H7 (cell line): Measurements from ENCODE around the gene PTPRN2. TPM values are rescaled to one million over a fixed set of nuclear protein-coding genes. Genes with fewer than 3 reads are reported as not detected.

Source experiments
- DNase-seq: peaks from one replicate; pipeline ENCODE4 v3.0.0; 2012
- H3K27me3 ChIP-seq: 2 replicates; pipeline ENCODE4 v1.6.0; 2011; ENCODE audit warnings: mild to moderate bottlenecking, low read length; ENCODE audit not compliant: control insufficient read depth, insufficient read depth
- H3K36me3 ChIP-seq: replicated peaks from 2 replicates; pipeline ENCODE4 v1.5.1; 2011; ENCODE audit warnings: low read length; ENCODE audit not compliant: control insufficient read depth, insufficient read depth
- H3K4me3 ChIP-seq: 2 replicates; pipeline ENCODE4 v1.5.1; 2011; ENCODE audit warnings: low read depth, mild to moderate bottlenecking, control low read depth, low read length, moderate library complexity; ENCODE audit not compliant: insufficient read depth
- total RNA-seq: library from RNA; depleted of rRNA; stranded (reverse); fragments of >200 nt; shearing (Covaris generic); gene quantifications from 2 replicates; pipeline ENCODE4 v1.2.3, GENCODE V29; 2014

The PTPRN2 gene
- total RNA-seq, 1 experiment from 2014 or later: 0.80 TPM

GRCh38 chr7:157607218-157607617 lies 980.4 kb downstream of the PTPRN2 start:
- DNase-seq: no peak
- H3K27me3 ChIP-seq: no peaks in the 10 kb centered on the region; the same call in 1 of the 2 replicates
- H3K36me3 ChIP-seq: no peaks in the 10 kb centered on the region
- no peak overlapping the region for H3K4me3 ChIP-seq

DNA sequence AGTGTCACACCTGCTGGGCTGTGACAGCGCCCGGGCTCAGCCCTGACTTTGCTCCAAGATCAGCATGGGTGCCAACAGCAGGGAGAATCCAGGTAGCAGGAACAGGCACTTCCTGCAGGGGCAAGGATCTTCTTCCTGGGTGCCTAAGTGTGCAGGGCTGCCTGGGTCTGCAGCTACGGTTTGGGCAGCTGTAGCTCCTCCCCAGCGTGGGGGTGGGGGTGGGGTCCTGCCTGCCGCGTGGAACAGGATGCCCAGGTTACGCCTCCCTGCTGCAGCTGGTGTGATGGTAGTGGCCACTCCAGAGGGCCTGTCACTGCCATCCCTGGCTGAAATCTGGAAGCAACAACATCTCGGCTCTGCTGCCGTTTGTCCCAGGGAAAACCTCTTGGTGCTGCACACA lies 981.5 kb downstream of the PTPRN2 start:
- no peaks in the 10 kb centered on the region for H3K36me3 ChIP-seq
- peaks cover 3% of the 10 kb centered on the region; the same call in 1 of the 2 replicates for H3K27me3 ChIP-seq
- no peak overlapping the region for H3K4me3 ChIP-seq
- DNase-seq: peak; percentile 62

DNA sequence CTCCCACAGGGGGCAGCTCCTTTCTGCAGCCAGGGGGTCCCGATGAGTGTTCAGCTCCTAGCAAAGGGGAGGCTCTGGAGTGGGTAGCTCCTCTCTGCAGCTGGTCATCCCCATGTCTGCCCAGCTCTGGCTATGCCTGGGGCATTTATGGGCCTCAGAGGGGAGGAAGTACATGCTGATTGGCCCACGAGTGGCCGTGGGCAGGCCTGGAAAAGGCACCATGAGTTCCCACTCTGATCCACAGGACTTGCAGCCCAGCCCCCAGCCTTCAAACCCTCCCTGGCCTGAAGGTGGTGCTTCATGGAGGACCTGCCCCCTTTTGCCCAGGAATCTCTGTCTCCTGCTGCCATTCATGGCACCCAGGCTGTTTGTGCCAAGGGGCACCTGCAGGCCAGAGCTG lies 982.0 kb downstream of the PTPRN2 start:
- no peaks in the 10 kb centered on the region for H3K36me3 ChIP-seq
- no peak for DNase-seq
- H3K4me3 ChIP-seq: no peak overlapping the region
- H3K27me3 ChIP-seq: peaks cover 3% of the 10 kb centered on the region; the same call in 1 of the 2 replicates

DNA sequence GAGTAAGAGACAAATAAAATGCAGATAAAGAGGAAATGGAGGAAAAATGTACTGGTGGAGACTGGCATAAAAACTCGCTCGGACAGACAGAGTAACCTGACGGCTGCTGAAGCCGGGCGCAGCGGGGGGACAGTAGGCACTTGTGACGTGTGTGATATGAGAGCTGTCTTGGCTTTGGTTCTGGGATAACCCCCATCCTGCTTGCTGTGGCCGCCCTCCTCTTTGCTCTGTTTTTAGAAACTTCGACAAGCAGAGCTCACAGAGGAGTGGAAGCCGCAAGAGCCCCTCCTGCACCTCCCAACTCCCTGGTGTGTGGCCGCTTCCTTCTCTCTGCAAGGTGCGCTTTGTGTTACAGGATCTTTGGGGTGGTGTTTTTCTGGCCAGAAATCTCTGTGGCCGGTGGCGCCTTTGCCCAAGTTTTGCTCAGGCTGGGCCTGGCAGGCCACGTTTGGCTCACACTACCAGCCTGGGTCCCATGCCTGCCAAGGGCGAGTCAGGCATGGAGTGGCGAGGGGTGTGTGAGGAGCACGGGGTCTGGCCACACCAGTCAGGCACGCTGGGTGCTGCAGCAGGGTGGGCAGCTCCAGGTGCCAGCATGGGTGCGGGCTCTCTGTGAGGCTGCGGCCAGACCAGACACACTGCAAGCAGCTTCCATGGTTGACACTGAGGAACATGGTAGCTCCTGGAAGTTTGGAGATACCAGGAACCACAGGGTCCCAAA lies 982.8 kb downstream of the PTPRN2 start:
- Histone ChIP-seq H3K4me3 (no peak overlapping the region), H3K27me3 (peaks cover 3% of the 10 kb centered on the region; the same call in 1 of the 2 replicates), H3K36me3 (no peaks in the 10 kb centered on the region)
- DNase-seq: no peak

DNA sequence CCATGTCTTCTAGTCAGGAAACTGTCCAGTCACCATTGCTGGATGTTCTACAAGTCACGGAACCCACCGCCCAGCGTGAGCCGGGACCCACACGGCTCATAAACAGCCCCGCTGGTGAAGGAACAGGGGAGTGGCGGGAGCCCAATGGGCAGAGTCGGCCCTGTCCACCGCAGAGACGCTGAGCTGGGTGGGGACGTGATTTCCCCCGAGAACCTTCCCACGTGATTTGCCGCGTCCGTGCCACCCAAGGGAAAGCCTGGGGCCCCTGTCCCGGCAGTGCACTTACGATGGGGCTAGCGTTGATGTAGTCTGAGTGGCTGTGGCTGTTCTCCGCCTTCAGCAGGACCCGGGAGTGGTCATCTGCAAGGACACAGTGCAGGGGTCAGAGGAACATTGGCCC lies 983.9 kb downstream of the PTPRN2 start:
- DNase-seq: no peak
- no peaks in the 10 kb centered on the region for H3K36me3 ChIP-seq
- H3K4me3 ChIP-seq: no peak overlapping the region
- peaks cover 3% of the 10 kb centered on the region; the same call in 1 of the 2 replicates for H3K27me3 ChIP-seq

- no peaks in the 10 kb centered on the region for H3K36me3 ChIP-seq
- no peak overlapping the region for H3K4me3 ChIP-seq
- peaks cover 4% of the 10 kb centered on the region; the same call in 1 of the 2 replicates for H3K27me3 ChIP-seq
- no peak for DNase-seq
Measured at GRCh38 chr7:157603005-157603404, 984.6 kb downstream of the PTPRN2 start.

- Histone ChIP-seq H3K4me3 (no peak overlapping the region), H3K27me3 (peaks cover 6% of the 10 kb centered on the region), H3K36me3 (no peaks in the 10 kb centered on the region)
- DNase-seq: no peak
Measured at GRCh38 chr7:157602581-157602980, 985.0 kb downstream of the PTPRN2 start.

- Histone ChIP-seq H3K36me3 (no peaks in the 10 kb centered on the region), H3K4me3 (no peak overlapping the region), H3K27me3 (peaks cover 8% of the 10 kb centered on the region)
- DNase-seq: no peak
Measured at GRCh38 chr7:157602156-157602555, 985.5 kb downstream of the PTPRN2 start.

GRCh38 chr7:157601530-157601929 lies 986.1 kb downstream of the PTPRN2 start:
- Histone ChIP-seq H3K36me3 (no peaks in the 10 kb centered on the region), H3K4me3 (no peak overlapping the region), H3K27me3 (peaks cover 13% of the 10 kb centered on the region)
- no peak for DNase-seq

DNA sequence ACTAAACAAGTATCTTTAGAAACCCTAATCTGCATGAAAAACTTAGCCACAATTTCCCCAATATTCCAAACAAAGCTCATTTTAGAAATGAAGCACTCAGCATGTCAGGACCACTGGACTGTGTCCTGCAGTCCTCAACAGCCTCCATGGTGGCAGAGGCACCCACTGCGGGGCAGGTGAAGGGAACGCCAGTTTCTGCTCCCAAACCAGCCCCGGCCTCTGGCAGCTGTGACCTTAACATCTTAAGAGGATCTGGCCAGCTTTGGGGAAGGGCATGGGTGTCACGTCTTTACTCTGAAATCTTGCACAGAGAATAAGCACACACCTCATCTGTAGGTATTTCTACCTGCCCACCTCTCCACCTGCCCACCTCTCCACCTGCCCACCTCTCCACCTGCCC lies 988.1 kb downstream of the PTPRN2 start:
- DNase-seq: no peak
- Histone ChIP-seq H3K36me3 (no peaks in the 10 kb centered on the region), H3K4me3 (no peak overlapping the region), H3K27me3 (peaks cover 26% of the 10 kb centered on the region)

GRCh38 chr7:157597562-157597961 lies 990.1 kb downstream of the PTPRN2 start:
- H3K27me3 ChIP-seq: peaks cover 40% of the 10 kb centered on the region
- H3K36me3 ChIP-seq: no peaks in the 10 kb centered on the region
- no peak for DNase-seq
- H3K4me3 ChIP-seq: no peak overlapping the region

- Histone ChIP-seq H3K4me3 (no peak overlapping the region), H3K36me3 (no peaks in the 10 kb centered on the region), H3K27me3 (peaks cover 43% of the 10 kb centered on the region)
- DNase-seq: no peak
Measured at GRCh38 chr7:157596881-157597280, 990.7 kb downstream of the PTPRN2 start.

DNA sequence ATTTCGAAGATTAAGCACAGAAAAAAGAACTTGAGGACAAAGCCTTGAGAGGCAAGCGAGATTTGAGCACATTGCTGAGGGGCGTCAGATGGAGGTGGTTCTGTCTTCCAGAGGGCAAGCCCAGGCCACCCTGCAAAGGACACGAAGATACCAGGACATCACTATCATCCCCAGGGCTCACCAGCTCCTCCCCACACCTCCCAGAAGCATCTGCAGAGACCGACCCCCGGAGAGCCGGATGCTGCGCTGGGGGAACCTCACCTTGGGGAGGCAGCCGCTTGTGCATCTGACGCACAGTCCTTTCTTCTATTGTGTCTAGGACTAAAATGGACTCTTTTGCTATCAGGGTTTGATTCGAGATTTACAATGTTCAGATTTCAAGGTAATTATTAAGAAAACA lies 991.2 kb downstream of the PTPRN2 start:
- H3K4me3 ChIP-seq: no peak overlapping the region
- H3K36me3 ChIP-seq: no peaks in the 10 kb centered on the region
- no peak for DNase-seq
- peaks cover 46% of the 10 kb centered on the region for H3K27me3 ChIP-seq

DNA sequence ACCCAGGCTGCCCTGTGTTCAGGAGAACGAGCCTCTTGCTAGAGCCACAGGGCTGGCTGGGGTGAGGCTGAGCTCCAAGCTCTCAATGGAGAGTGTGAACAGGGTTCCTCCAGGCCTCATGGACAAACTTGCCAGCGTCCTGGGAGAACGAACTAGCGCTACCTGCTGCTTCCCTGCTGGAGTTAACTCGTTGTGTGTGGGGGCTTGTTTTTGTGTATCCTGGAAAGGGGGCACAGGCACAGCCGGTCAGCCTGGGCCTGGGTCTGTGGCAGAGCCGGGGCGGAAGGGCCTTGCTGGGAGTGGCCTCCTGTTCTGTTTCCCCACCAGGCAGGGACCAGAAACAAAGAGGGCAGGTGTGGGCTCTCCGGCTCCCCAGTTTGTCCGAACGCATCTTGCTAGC lies 991.6 kb downstream of the PTPRN2 start:
- no peak for DNase-seq
- H3K4me3 ChIP-seq: no peak overlapping the region
- no peaks in the 10 kb centered on the region for H3K36me3 ChIP-seq
- peaks cover 48% of the 10 kb centered on the region for H3K27me3 ChIP-seq

DNA sequence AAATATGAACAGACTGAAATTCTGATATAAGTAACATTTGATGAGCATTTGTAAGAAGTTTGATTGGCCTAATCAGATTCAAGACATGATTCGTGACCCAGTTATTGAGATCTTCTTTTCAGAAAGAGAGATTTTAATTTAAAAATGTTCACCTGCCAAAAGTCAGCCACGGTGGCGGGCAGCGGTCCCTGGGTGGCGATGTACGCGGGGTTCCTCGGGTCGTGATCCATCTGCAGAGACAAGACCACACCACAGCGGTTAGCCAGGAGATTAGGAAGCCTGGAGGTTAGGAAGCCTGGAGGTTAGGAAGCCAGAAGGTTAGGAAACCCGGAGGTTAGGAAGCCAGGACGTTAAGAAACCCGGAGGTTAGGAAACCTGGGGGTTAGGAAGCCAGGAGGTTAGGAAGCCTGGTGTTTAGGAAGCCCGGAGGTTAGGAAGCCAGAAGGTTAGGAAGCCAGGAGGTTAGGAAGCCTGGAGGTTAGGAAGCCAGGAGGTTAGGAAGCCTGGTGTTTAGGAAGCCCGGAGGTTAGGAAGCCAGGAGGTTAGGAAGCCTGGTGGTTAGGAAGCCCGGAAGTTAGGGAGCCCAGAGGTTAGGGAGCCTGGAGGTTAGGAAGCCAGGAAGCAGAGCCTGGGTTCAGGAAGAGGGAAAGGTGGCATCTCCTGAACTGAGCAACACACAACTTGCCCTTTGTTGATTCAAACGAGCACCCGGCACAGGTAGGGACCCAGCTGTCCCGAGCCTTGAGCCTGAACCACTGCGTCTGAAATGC lies 992.4 kb downstream of the PTPRN2 start:
- DNase-seq: no peak
- Histone ChIP-seq H3K27me3 (peaks cover 49% of the 10 kb centered on the region), H3K4me3 (no peak overlapping the region), H3K36me3 (no peaks in the 10 kb centered on the region)
